Stimulated activated CD8-positive, alpha-beta memory T cell treated with anti-CD3 and anti-CD28 coated beads, Interleukin-15, amount 100 ng/mL, for 4 hours (primary cell): Measurements from ENCODE around the gene AOPEP.

Experiments
- DNase-seq, 2 donors: peaks; one replicate each; pipeline ENCODE4 v3.0.0-alpha.2; 2020; ENCODE audit warnings: low read depth in 2 of 2

AOPEP gene

GRCh38 chr9:94761481-94761880, 35.0 kb downstream of the AOPEP start:
- no peak for DNase-seq

GRCh38 chr9:94767331-94768072, 41.0 kb downstream of the AOPEP start:
- no peak for DNase-seq

- DNase-seq: no peak
Measured at GRCh38 chr9:94768766-94769165, 42.3 kb downstream of the AOPEP start.

GRCh38 chr9:94770334-94770733, 43.8 kb downstream of the AOPEP start:
- DNase-seq: no peak

DNA sequence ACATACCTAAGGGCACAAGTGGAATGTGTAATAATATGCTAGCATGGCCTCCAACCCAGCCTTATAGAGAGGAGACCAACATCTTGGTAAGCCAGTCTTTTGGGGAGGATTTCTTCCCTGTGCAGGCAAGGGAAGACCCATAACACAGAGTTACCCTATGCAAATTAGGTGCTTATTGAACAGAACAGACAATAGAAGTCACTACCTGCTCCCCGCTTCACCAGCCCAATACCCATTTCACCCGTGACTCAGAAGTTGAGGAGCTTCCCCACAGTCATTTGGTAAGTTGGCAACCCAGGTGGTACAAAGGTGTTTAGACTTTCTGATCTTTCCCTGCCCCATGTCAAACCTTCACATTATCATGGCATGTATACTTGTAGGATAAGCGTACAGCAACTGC, 44.6 kb downstream of the AOPEP start:
- DNase-seq: no peak

DNA sequence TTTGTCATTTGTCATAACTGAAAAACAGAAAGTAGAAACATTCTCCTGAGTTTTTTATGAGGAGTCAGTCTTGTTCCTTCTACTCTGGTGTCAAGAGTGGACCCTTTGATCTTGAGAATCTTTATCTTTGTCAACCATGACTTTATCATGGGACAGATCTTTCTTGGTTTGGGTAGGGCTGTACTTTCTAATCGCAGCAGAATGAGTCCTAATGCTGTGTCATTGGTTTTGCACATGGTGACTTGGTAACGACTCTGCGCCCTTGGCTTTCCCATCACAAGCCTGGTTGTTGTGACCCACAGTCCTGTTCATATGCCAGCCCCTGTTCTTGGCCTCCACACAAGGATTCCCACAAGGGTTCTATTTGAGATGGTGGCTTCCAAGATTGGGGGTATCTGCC, 45.6 kb downstream of the AOPEP start:
- DNase-seq: no peak

- DNase-seq: no peak
Measured at GRCh38 chr9:94772639-94773303, 46.3 kb downstream of the AOPEP start.

- no peak for DNase-seq
Measured at GRCh38 chr9:94773655-94774054, 47.2 kb downstream of the AOPEP start.

GRCh38 chr9:94778013-94778412, 51.5 kb downstream of the AOPEP start:
- DNase-seq: no peak

DNA sequence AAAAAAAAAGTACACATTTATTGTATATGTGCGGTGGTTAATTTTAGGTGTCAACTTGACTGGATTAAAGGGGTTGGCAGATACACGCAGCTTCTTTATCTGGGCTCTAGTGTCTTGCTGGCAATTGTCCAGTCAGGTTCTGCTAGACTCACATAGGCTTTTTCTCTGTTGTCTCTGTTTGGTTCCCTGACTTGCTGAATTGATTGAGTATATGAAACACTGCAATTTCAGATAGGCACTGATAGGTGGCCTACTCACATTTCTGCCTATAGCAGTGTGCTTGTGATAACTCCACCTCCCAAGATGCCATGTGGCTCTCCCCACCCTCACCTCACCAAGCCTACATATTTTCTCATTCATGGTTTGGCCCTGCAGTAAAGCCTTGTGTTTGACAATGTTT, 52.5 kb downstream of the AOPEP start:
- DNase-seq: no peak

DNA sequence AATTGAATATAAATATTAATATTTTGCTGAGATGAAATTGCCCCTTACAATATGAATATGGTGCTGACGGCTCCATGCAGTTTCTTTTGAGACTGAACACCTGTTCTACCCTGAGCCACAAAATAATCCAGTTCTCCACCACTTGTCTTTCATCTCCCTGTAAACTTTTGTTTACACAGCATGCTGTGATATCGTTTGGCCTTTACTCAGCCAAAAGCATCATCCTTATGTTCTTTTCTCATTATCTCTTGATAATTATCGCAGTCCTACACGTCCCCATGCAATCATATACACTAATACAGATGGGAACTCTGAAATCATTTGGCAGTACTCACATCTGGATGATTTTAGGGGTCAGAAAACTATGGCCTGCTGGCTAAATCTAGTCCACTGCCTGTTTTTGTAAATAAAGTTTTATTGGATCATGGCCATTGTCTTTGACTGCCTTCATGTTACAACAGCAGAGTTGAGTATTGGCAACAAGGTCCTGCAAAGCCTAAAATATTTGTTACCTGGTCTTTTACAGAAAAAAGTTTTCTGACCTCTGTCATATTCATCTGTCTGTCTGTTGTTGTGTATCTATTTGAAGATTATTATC, 53.3 kb downstream of the AOPEP start:
- DNase-seq: no peak

DNA sequence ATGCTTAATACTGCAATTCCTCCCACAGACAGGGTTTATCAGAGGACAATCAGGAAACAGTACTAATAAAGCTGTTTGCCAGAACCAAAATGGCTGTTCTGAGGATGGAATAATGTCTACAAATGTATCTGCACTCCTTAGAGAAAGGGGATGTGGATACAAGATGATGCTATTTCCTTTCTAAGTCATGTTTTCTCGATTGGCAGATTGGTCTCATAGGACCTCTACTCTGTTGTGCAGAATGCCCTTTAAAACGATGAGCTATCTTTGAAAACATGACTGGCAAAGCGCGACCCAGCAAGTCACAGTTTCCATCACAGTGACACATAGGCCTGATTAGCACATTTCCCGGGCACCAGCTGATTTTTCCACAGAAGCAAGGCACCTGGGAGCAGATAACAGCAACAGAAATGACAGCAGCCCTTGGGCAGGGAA, 54.0 kb downstream of the AOPEP start:
- DNase-seq: no peak

- no peak for DNase-seq
Measured at GRCh38 chr9:94782355-94783101, 56.0 kb downstream of the AOPEP start.

- peak in 1 of 2 donors; percentile 10 for DNase-seq
Measured at GRCh38 chr9:94783102-94783682, 56.7 kb downstream of the AOPEP start.

GRCh38 chr9:94783928-94784327, 57.4 kb downstream of the AOPEP start:
- DNase-seq: no peak

DNA sequence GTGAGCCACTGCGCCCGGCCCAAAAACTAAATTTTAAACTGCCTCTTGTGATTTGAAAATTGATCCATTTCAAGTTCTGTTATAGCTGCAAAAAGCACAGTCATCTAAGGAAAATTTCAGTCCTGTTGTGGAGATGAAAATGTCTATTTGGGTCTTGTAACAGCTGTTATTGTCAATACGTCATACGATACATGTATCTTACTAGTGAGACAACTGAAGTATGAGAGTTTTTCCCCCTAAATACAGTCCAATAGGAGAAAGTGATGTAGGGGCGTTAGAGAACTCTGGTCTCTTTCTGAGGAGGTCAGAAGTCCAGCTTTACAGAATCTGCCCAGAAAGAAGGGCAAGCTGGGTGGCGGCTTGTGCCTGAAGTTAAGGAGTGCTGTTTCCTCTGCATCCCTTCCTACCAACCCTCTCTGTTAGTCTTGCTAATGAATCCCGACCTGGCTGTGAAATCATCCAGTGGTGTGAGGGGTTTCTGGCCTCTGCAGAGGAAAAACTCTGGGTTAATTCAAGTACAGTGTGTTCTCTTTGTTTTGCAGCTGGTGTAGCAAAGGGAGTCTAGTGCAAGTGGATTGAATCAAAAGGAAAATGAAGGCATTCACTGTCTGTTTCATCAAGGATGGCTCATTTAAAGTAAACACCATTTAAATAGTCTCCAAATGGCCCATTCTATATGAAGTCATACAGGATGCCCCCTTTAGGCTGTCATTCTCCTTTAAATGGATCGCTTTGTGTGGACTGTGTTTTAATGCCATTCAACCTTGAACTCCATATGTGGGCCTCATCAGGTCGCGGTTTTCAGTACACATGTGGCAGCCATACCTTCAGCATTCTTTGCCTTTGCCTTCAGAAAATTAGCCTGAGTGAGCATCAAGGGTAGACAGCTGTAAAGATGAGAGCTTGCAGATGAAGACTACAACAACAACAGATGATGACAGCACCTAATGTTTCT, 59.0 kb downstream of the AOPEP start:
- no peak for DNase-seq

DNA sequence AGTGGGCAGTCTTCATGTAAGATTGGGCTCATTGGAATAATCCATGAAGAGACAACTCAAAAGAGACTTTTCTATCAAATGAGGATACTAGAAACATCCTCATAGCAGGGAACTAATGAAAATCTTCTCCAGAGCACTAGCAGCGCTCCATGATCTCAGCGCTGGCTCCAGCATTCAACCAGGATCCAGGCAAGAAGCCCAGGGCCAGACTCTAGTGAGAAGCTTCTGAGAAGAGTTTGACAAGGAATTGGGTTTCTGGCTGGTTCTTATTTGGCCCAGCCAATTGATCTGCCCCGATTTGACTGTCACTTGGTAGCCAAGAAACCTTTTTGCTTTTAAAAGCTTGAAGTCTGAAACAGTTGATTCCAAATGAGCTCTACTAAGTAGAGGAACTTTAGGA, 60.1 kb downstream of the AOPEP start:
- no peak for DNase-seq

DNA sequence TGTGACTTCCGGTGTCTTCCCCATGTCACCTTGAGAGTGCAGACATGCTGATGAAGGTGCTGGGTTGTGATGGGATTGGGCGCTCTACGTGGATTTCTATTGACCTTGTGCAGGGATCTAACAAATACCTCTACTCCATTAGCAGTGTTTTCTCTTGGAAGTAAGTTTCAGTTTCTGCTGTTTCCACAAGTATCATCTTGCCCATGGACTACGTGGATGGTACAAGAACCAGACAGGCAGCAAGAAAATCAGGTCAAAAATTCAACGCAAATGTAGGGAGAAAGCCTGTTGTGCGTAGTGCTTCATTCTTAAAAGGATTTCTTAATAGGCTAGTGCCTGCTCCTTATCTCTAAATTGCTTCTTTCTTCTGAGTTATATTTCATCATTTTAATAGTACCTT, 60.8 kb downstream of the AOPEP start:
- no peak for DNase-seq

DNA sequence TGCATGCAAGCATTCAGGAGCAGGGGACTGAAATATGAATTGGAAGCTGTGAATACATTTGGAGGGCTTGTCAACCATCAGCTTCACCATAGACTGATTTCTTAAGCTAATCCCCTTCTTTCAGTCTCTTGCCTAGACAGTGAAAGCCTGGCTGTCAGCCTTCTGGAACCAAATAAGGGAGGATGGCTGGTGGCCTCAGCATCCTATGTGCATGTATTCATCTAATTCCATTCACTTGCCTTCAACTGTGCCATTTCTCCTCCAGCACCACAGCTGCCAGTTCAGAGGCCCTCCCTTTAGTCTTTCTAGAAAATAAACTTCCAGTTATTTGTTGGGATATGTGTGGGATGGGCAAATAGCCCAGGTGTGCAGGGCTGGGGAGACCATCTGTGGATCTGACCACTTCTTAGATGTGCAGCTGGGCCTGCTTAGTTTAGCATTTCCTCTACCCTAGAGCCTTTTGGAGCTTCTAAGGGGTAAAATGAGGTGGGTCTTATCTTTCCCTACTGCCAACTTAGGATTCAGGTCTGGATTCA, 62.1 kb downstream of the AOPEP start:
- DNase-seq: no peak

DNA sequence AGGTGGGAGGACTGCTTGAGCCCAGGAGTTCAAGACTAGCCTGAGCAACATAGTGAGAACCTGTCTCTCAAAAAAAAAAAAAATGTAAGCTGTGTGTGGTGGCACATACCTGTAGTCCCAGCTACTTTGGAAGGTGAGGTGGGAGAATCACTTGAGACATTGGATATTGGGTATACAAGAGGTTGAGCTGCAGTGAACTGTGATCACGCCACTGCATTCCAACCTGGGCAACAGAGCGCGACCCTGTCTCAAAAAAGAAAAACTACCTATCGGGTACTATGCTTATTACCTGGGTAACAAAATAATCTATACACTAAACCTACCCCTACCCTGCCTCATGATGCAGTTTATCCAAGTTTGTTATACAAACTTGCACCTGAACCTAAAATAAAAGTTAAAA, 64.9 kb downstream of the AOPEP start:
- DNase-seq: no peak

GRCh38 chr9:94792511-94792910, 66.0 kb downstream of the AOPEP start:
- DNase-seq: no peak
